Caki2 (cell line): ENCODE measurements around the gene FBXL12. TPM values are rescaled to one million over a fixed set of nuclear protein-coding genes. Genes with fewer than 3 reads are reported as not detected.

Experiments used
- DNase-seq: peaks from one replicate; pipeline ENCODE4 v3.0.0-alpha.2; 2015; ENCODE audit warnings: low read depth
- in situ Hi-C: cut with HindIII; loops from 2 replicates; pipeline ENCODE4 v1.10.0; 2016; ENCODE audit warnings: low sequenced_read_pairs, low pct_unique_long_range_greater_than_20kb, mixed read lengths
- total RNA-seq: library from RNA; depleted of rRNA; stranded (reverse); fragments of >200 nt; shearing (Covaris generic); gene quantifications from 2 replicates; pipeline ENCODE4 v1.2.3, GENCODE V29; 2014; ENCODE audit warnings: low replicate concordance; rRNA removed

FBXL12 gene, protein sequence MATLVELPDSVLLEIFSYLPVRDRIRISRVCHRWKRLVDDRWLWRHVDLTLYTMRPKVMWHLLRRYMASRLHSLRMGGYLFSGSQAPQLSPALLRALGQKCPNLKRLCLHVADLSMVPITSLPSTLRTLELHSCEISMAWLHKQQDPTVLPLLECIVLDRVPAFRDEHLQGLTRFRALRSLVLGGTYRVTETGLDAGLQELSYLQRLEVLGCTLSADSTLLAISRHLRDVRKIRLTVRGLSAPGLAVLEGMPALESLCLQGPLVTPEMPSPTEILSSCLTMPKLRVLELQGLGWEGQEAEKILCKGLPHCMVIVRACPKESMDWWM
- total RNA-seq: 8.3 and 15.5 TPM in 2 replicates

DNA sequence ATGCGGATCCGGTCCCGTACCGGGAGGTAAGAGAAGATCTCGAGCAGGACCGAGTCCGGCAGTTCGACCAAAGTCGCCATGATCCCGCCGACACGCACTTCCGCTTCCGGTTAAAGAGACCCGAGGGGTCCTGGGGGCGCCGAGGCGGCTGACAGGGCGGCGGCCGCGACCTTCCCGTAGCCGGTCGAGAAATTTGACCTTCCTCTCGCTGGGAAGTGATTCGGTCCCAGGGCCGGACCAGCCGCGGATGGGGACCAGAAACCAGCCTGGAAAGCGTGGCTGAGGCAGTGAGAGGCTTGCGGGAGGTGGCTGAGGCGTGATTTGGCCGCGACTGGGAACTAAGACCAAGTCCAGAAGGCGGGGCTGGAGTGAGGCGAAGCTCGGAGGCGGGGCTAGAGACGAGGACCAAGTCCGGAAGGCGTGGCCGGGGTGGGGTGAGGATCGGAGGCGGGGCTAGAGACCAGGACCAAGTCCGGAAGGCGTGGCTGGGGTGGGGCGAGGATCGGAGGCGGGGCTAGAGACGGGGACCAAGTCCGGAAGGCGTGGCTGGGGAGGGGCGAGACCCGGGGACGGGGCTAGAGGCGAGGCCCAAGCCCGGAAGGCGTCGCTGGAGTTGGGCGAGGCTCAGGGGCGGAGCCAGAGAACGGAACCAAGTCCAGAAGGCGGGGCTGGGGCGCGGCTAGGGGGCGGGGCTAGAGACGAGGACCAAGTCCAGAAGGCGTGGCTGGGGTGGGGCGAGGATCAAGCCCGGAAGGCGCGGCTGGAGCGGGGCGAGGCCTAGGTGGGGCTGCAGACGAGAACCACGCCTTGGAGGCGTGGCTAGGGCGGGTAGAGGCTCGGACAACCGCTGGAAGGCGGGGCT lies at the start of gene FBXL12:
Gene FBXL12, minus strand, starts transcription at position 346 of the 862 bp plus-strand sequence. Its CDS starts 266 bp downstream, at position 80.
- in situ Hi-C loops: no loop called here
- DNase-seq: peak; percentile 92

DNA sequence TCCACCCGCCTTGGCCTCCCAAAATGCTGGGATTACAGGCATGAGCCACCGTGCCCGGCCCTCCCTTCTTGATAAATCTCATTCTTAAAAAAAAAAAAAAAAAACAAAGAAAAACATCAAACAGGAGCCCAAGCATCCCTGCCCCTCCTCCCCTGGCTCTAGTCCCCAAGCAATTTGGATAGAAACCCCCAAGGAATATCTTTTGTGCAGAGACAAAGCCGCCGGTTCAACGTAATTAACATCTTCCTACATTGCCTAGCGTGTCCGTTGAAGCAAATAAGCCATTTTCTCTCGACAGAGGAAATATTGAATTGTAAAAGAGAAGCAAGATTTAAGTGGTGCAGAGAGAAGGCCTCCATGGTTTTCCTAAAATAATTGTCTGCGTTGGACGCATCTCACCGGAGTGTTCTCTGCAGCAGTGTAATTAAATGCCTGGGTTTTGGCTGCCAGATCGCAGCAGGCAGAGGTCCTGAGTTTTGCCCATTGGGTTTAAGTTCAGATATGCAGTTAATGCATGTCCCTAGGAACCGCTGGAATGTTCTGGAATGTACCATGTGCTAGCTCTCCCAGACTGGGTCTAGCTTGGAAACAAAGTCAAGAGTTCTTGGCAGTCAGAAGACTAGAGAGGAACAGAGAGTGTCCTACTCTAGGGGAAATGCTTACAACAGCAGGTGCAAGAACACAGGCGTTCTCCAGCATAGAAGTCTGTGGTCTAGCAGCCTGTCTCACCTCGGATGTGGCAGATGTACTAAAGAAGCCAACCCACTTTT lies 47.0 kb upstream of the FBXL12 start:
- DNase-seq: no peak
- in situ Hi-C loops: no loop called here

DNA sequence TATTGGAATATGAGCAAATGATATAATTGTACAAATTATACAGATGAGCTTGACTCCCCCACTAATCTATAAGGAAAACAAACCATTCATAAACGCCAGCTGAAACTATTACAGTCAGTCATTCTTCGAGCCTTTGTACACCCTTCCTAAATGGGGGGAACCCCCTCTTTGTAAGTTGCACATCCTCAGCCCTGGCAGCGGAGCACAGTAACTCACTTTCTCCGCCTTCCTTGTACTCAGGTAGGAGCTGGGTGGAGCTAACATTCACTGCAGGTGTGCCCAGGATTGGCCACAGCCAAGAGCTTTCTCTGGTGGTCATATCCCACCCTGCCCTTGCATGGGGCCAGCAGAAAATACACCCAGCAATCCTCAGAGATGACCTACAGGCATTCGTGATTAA lies 44.9 kb upstream of the FBXL12 start:
- no peak for DNase-seq
- in situ Hi-C loops: no loop called here

DNA sequence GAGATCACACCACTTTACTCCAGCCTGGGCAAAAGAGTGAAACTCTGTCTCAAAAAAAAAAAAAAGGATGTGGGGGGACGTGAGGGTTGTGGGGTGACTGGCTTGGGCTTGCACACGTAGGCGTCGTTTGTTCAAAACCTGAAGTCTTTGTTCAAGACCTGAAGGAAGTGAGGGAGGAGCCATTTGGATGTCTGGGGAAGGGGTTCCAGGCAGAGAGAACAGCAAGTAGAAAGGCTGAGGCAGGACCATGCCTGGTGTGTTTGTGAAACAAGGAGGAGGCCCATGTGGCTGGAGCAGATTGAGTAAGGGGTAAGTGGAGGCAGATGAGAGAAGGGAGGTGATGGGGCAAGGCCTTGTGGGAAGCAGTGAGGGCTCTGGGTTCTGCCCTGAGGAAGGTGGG lies 44.1 kb upstream of the FBXL12 start:
- no peak for DNase-seq
- in situ Hi-C loops: no loop called here

GRCh38 chr19:9861503-9861902 lies 42.6 kb upstream of the FBXL12 start:
- no peak for DNase-seq
- in situ Hi-C loops: no loop called here

DNA sequence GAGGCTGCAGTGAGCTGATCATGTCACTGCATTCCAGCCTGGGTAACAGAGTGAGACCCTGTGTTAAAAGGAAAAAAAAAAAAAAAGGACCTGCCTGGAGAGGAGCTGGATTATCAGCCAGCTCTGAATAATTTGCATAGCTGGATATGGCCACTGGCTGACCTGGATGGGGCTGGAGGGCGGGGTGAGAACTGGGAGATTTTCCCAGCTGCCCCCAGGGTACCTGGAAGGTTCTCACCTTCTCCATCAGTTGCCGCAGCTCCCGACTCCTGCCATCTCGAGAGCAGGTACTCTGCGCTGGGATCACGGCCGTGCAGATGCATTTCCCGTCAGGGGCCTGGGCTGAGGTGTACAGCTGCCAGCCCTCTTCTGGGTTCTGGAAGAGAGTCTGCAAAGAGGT lies 41.5 kb upstream of the FBXL12 start:
- in situ Hi-C loops: no loop called here
- no peak for DNase-seq

DNA sequence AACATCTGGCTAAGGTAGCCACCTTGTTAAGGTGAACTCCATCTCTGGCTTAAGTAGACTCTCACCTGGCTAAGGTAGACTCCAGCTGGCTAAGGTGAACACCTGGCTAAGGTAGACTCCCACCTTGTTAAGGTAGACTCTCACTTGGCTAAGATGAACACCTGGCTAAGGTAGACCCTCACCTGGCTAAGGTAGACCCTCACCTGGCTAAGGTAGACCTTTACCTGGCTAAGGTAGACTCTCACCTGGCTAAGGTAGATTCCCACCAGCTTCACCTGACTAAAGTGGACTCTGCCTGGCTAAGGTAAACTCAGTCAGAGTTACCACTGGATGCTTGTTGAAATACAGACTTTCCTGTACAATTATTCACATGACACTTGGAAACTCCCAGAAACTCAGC lies 39.9 kb upstream of the FBXL12 start:
- no peak for DNase-seq
- in situ Hi-C loops: no loop called here

DNA sequence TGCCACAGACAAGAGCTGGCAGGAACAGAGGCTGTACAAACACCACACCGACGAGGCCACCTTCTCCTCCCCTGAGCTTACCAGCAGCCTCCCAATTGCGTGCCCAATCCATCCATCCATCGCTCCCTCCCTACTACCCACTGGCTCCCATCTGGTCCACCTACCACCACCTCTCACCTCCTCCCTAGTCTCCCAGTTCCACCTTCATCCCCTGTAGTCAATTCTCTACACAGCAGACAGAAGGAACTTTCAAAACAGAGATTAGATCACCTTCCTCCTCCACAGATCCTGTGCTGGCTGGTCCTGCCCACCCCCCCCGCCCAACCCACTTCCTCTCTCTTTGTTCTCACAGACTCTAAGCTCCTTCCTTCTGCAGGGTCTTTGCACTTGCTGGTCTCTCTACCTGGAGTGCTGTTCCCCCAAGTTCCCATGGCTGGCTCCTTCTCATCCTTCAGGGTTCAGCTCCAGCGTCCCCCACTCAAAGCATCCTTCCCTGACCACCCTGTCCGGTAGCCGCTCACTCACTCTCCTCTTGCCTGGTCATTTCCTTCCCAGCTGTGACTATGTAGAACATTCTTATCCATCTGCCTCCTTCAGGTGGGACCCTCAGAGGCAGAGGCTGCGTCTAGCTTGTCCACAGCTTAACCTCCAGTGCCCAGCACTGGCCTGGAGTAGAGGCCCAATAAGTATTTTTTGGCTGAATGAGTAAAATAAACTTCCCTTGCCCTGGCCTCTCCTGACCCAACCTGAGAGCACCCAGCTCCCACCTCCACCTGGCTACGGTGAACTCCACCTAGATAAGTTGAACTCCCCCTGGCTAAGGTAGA lies 39.3 kb upstream of the FBXL12 start:
- in situ Hi-C loops: no loop called here
- no peak for DNase-seq

DNA sequence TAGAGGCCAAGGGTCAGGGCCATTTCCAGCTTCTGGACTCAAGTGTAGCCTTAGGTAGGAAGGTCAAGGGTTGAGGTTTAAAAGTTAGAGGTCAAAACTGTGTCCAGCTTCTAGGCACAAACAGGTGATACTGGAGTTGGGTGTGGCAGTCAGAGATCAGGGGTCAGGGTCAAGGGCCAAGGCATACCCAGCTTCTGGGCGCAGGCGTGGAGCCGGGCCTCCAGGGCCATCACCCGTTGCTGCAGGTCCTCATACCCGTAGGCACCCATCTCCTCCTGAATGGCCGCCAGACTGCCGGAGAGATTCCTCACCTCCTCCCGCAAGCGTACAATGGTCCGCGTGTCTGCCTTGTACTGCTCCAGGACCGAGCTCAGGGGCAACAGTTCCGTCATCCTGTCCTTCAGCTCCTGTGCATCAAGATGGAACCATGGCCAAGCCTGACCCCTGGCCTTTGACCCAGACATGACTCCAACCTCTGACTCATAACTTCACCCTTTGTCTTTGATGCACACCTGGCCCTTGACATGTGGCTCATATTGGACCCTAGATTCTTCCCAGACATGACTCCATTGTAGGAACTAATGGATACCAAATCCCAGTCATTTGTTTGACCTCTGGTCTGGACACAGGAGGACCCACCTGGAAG lies 38.3 kb upstream of the FBXL12 start:
- no peak for DNase-seq
- in situ Hi-C loops: no loop called here

- in situ Hi-C loops: no loop called here
- no peak for DNase-seq
Measured at GRCh38 chr19:9856609-9857008, 37.7 kb upstream of the FBXL12 start.

DNA sequence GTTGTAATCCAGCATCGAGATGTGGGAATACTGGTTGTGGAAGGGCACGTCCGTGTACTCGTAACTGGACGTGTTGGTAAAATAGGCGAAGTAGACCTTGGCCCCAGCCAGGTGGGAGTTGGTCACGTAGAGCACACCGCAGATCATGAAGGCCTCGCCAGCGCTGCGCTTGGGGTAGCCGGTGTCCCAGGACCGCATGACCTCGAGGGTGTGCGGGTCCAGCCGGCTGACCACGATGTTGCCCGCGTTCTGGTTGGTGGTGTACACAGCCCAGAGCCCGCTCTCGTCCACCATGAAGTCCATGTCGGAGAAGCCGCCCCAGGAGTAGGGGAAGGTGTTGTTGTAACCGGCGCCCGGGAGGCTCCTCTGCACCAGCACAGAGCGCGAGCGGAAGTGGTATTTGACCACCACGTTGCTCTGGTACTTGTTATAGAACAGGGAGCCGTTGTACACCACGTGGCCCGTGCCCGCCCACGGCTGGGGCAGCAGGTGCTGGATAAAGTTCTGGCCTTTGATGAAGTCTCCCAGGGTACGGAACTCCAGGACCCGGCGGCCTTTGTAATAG lies 35.5 kb upstream of the FBXL12 start:
- in situ Hi-C loops: no loop called here
- DNase-seq: no peak

DNA sequence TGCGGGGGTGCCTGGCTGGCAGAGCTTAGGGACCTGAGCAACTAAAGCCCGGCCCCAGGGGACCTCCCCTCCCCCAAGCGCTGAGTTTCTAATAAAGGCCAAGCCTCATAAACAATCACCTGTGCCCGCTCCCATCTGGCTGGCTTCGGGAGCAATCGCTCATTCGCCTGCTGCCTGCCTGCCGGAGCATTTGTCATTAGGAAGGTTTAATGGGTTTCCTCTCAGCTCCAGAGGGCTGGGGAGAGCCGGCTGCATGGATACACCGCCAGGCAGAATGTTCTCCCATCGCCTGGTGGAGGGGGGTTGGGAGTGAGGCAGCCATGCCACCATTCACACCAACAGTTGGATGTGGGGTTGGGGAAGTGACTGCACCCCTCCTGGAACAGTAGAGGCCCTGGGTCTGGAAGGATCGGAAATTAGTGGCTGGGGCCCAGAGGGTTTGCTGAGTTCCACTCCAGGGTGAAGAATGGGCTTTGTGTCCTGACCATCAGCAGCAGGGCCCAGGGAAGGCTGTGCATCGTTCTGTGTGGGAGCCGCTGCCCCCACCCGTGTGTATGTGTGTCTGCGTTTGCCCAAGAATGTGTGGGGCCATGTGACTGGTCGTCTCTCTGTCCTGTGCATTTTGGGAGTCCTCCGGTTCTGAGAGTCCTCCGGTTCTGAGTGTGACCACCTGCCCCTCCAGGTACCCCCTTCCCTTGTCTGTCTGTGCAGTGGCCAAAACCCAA lies 31.5 kb upstream of the FBXL12 start:
- no peak for DNase-seq
- in situ Hi-C loops: no loop called here

DNA sequence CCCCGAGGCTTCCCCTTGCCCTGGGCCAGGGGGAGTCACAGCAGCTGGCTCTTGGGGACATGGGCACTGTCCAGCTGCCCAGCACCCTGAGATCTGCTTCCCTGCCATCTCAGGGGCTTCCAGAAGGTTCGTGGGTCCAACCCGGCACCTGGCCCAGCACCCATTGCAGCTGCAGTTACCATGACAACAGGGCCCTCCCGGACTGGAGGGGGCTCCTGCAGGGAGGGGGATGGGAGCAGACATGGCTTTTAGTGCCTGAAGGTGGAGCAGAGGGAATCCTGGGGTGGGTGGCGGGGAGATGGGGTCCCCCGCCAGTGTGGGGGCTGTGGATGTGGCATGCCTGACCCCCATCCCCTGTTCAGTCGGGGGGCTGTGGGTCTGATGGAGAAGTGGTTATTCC lies 30.9 kb upstream of the FBXL12 start:
- no peak for DNase-seq
- in situ Hi-C loops: no loop called here

- no peak for DNase-seq
- in situ Hi-C loops: no loop called here
Measured at GRCh38 chr19:9848762-9849161, 29.9 kb upstream of the FBXL12 start.

DNA sequence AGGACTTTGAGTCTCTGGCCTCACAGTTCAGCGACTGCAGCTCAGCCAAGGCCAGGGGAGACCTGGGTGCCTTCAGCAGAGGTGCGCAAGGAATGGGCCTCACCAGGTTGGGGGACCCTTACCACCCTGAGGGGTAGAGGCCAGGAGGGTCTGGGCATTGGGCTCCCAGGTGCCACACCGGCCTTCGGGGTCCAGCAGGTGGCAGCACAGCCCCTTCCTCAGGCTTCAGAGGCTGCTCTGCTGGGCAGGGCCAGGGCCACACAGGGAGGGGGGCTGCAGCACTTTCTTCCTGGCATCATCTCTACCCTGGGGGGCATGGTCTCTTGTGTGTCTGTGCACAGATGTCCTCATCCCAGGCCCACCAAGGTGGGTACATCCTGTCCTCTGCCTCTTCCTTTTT lies 29.2 kb upstream of the FBXL12 start:
- no peak for DNase-seq
- in situ Hi-C loops: no loop called here

GRCh38 chr19:9847087-9847671 lies 28.3 kb upstream of the FBXL12 start:
- DNase-seq: peak; percentile 57
- in situ Hi-C loops: no loop called here
